Measurements from ENCODE around the gene ATG2A. TPM values are rescaled to one million over a fixed set of nuclear protein-coding genes. Genes with fewer than 3 reads are reported as not detected.
A peak's percentile ranks its signal among the peaks of the same experiment; 100 is the strongest.

The ATG2A gene
- total and polyA plus RNA-seq, 10 of the 15 experiments (the other 5 are each of a cell fraction or from before 2014, with no cell fraction given) = 0.08 to 19.0 (median 4.6) TPM

DNA sequence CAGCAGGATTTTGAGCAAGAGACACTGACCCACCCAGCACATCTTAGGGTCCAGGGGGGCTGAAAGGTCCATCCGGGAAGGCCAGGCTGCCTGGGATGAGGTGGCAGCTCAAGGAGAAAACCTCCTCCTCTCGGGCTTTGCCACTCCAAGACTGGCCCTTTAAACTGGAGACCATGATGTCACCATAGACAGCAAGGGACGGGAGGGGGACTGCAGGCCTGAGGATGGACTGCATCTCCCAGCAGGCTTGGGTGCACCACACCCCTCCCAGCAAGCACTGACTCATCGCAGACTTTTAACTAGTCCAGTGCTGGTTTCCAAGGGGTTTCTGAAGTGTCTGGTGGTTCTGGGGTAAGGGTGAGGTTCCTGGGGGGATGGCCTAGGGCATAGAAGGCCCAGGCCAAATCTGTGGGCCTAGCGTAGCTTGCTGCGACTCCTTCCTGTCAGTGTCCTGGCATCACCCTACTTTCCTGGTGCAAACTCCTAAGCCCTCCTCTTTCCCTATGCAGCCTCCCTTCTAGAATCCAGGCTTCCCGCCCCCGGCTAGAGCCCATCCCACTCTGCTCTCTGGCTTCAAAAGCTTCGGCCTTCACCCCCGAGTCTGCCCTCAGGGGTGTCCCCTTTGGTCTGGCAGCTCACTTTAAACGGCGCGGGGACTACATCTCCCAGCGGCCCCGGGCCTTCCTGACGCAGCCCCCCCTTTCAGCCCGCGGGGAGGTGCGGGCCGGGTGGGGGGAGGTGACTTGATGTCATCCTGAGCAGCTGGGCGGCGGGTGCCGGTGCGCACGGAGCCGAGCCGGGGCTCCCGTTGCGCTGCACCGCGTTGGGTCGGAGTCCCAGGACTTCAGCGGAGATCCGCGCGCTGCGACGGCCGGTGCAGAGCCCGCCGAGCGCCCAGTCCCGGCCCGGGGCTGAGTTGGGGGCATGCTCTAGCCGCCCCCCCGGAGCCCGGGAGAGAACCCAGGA, 7.2 kb upstream of the ATG2A start, which contains the start of gene PPP2R5B (continued):
- TF ChIP-seq, protein P1, sequence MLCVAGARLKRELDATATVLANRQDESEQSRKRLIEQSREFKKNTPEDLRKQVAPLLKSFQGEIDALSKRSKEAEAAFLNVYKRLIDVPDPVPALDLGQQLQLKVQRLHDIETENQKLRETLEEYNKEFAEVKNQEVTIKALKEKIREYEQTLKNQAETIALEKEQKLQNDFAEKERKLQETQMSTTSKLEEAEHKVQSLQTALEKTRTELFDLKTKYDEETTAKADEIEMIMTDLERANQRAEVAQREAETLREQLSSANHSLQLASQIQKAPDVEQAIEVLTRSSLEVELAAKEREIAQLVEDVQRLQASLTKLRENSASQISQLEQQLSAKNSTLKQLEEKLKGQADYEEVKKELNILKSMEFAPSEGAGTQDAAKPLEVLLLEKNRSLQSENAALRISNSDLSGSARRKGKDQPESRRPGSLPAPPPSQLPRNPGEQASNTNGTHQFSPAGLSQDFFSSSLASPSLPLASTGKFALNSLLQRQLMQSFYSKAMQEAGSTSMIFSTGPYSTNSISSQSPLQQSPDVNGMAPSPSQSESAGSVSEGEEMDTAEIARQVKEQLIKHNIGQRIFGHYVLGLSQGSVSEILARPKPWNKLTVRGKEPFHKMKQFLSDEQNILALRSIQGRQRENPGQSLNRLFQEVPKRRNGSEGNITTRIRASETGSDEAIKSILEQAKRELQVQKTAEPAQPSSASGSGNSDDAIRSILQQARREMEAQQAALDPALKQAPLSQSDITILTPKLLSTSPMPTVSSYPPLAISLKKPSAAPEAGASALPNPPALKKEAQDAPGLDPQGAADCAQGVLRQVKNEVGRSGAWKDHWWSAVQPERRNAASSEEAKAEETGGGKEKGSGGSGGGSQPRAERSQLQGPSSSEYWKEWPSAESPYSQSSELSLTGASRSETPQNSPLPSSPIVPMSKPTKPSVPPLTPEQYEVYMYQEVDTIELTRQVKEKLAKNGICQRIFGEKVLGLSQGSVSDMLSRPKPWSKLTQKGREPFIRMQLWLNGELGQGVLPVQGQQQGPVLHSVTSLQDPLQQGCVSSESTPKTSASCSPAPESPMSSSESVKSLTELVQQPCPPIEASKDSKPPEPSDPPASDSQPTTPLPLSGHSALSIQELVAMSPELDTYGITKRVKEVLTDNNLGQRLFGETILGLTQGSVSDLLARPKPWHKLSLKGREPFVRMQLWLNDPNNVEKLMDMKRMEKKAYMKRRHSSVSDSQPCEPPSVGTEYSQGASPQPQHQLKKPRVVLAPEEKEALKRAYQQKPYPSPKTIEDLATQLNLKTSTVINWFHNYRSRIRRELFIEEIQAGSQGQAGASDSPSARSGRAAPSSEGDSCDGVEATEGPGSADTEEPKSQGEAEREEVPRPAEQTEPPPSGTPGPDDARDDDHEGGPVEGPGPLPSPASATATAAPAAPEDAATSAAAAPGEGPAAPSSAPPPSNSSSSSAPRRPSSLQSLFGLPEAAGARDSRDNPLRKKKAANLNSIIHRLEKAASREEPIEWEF (IDR thresholded peaks at IDR 0.05; ENCODE audit: insufficient replicate concordance, low read depth, low read length) = no peak
- TF ChIP-seq CHD2 (IDR thresholded peaks at IDR 0.05; ENCODE audit: borderline replicate concordance, low read depth, low read length) (peak; percentile 89), RBBP5 (conservative IDR thresholded peaks at IDR 0.05) (no peak), ZNF207 (IDR thresholded peaks at IDR 0.05; ENCODE audit: borderline replicate concordance) (no peak; the same call in 1 of the 2 replicates), SREBF1 (IDR thresholded peaks at IDR 0.05; ENCODE audit: low read length) (no peak), JUND (IDR thresholded peaks at IDR 0.05; ENCODE audit: low read depth, low read length) (peak; percentile 73; the same call in 1 of the 2 replicates), NFIC (IDR thresholded peaks at IDR 0.05; ENCODE audit: low read depth, low read length) (no peak), RAD21 (IDR thresholded peaks at IDR 0.05; ENCODE audit: insufficient read depth, low read depth, low read length) (no peak), MYC (IDR thresholded peaks at IDR 0.05; ENCODE audit: insufficient read depth, insufficient read length, insufficient replicate concordance, low read length, severe bottlenecking) (no peak), RCOR1 (conservative IDR thresholded peaks at IDR 0.05; ENCODE audit: low read depth, low read length) (no peak), ETV6 (conservative IDR thresholded peaks at IDR 0.05 in 1 of 2, IDR thresholded peaks at IDR 0.05 in 1 of 2; ENCODE audit: borderline replicate concordance in 1 of 2, low read depth in 1 of 2) (no peak), SMAD1 (IDR thresholded peaks at IDR 0.05; ENCODE audit: low read depth, partially characterized antibody) (no peak), MTA3 (IDR thresholded peaks at IDR 0.05; ENCODE audit: borderline replicate concordance, low read length) (no peak), TCF3 (IDR thresholded peaks at IDR 0.05; ENCODE audit: borderline replicate concordance, insufficient read depth, low read depth, low read length) (peak; percentile 82; the same call in 1 of the 2 replicates), MYB (IDR thresholded peaks at IDR 0.05; ENCODE audit: borderline replicate concordance, low read depth, low read length) (no peak), LARP7 (IDR thresholded peaks at IDR 0.05) (peak; percentile 81), POLR2AphosphoS5 (IDR thresholded peaks at IDR 0.05; ENCODE audit: low read length) (no peak), CEBPB (IDR thresholded peaks at IDR 0.05; ENCODE audit: borderline replicate concordance in 1 of 2, low read depth in 2 of 2, low read length in 2 of 2) (no peak), KLF5 (IDR thresholded peaks at IDR 0.05; ENCODE audit: partially characterized antibody) (no peak), BCL11A (IDR thresholded peaks at IDR 0.05; ENCODE audit: low read depth, low read length) (no peak)
- TF ChIP-seq, protein P2, sequence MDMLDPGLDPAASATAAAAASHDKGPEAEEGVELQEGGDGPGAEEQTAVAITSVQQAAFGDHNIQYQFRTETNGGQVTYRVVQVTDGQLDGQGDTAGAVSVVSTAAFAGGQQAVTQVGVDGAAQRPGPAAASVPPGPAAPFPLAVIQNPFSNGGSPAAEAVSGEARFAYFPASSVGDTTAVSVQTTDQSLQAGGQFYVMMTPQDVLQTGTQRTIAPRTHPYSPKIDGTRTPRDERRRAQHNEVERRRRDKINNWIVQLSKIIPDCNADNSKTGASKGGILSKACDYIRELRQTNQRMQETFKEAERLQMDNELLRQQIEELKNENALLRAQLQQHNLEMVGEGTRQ (IDR thresholded peaks at IDR 0.05; ENCODE audit: borderline replicate concordance, low read depth, low read length) = no peak
- TF ChIP-seq, protein P3, sequence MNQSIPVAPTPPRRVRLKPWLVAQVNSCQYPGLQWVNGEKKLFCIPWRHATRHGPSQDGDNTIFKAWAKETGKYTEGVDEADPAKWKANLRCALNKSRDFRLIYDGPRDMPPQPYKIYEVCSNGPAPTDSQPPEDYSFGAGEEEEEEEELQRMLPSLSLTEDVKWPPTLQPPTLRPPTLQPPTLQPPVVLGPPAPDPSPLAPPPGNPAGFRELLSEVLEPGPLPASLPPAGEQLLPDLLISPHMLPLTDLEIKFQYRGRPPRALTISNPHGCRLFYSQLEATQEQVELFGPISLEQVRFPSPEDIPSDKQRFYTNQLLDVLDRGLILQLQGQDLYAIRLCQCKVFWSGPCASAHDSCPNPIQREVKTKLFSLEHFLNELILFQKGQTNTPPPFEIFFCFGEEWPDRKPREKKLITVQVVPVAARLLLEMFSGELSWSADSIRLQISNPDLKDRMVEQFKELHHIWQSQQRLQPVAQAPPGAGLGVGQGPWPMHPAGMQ (IDR thresholded peaks at IDR 0.05; ENCODE audit: borderline replicate concordance) = no peak
